K562 (cell line): ENCODE measurements around the gene APP. TPM values are rescaled to one million over a fixed set of nuclear protein-coding genes. Genes with fewer than 3 reads are reported as not detected.

ENCODE experiments used
- ATAC-seq: fragments of 200-7000 bp; cut with Tn5 transposase; 3 replicates; pipeline ENCODE4 v1.9.1; 2020; ENCODE audit warnings: moderate library complexity
- BruUV-seq: library from RNA; stranded (reverse); fragments of 400-500 nt; replicated peaks from 2 replicates; lab custom pipeline; 2021; lab: Mats Ljungman, UMichigan
- CTCF ChIA-PET: fragments of 300-600 bp; formaldehyde crosslinking; extraction: SDS; loops from one replicate; lab custom pipeline; 2021; ENCODE audit warnings: low intra/inter-chr PET ratio; lab: Yijun Ruan, JAX
- POLR2A ChIA-PET: fragments of 300-600, 350-650 bp; sonication (Branson Sonifier 250); formaldehyde crosslinking; extraction: SDS; loops from one replicate; lab custom pipeline; 2021; ENCODE audit warnings: antibody characterized with exemption, inconsistent platforms; lab: Yijun Ruan, JAX
- DNase-seq, 4 experiments: peaks; one replicate each; pipeline versions ENCODE4 v3.0.0 to v3.0.0-alpha.2; 2011 to 2018; ENCODE audit warnings: low spot score in 3 of 4, mixed read lengths in 3 of 4; ENCODE audit errors: extremely low read depth in 1 of 4
- FAIRE-seq: peaks from 2 replicates; lab custom pipeline; 2011; peaks lifted over from hg19 to GRCh38; lab: Jason Lieb, UNC
- H2AFZ ChIP-seq: 2 replicates; pipeline ENCODE4 v1.6.0; 2011; ENCODE audit warnings: low read depth, low read length, control low read depth, inconsistent platforms
- H3K27ac ChIP-seq: fragments of 200-600 bp; 3 replicates; pipeline ENCODE4 v1.8.0; 2011; ENCODE audit warnings: low read depth, mild to moderate bottlenecking, control low read depth, inconsistent platforms, low read length, moderate library complexity, mixed read lengths; ENCODE audit errors: extremely low read depth
- H3K27me3 ChIP-seq, 2 experiments: fragments of 300-600 bp in 1 of 2; 2 replicates in 1 of 2; 3 replicates in 1 of 2; pipeline versions ENCODE4 v1.6.0 to v1.8.0; 2011; ENCODE audit warnings: inconsistent platforms in 2 of 2, low read length in 2 of 2, mild to moderate bottlenecking in 1 of 2, mixed read lengths in 1 of 2, moderate library complexity in 1 of 2; ENCODE audit not compliant: control insufficient read depth in 2 of 2, insufficient read depth in 2 of 2
- H3K36me3 ChIP-seq: fragments of 300-600 bp; 3 replicates; pipeline ENCODE4 v1.8.0; 2011; ENCODE audit warnings: mild to moderate bottlenecking, low read length, inconsistent platforms; ENCODE audit not compliant: control insufficient read depth, insufficient read depth
- H3K4me1 ChIP-seq, 2 experiments: fragments of 200-600 bp in 1 of 2; replicated peaks in 1 of 2; 2 replicates in 1 of 2; 3 replicates in 1 of 2; pipeline versions ENCODE4 v1.5.1 to v1.8.0; 2011; ENCODE audit warnings: inconsistent platforms in 2 of 2, low read length in 2 of 2, mild to moderate bottlenecking in 1 of 2, mixed read lengths in 1 of 2, moderate library complexity in 1 of 2; ENCODE audit not compliant: control insufficient read depth in 2 of 2, insufficient read depth in 2 of 2
- H3K4me2 ChIP-seq: 2 replicates; pipeline ENCODE4 v1.6.1; 2011; ENCODE audit warnings: low read length, control low read depth, inconsistent platforms, mixed read lengths; ENCODE audit not compliant: insufficient read depth
- H3K4me3 ChIP-seq: fragments of 200-600 bp; sonication (generic), shearing (Covaris generic); 2 replicates; pipeline ENCODE4 v1.5.1; 2016; ENCODE audit warnings: control low read depth, inconsistent platforms
- H3K79me2 ChIP-seq: fragments of 200-600 bp; 3 replicates; pipeline ENCODE4 v1.8.0; 2011; ENCODE audit warnings: low read length, inconsistent platforms; ENCODE audit not compliant: control insufficient read depth, insufficient read depth
- H3K9ac ChIP-seq, 2 experiments: 2 replicates each; pipeline versions ENCODE4 v1.6.0 to v1.6.1; 2011; ENCODE audit warnings: low read depth in 2 of 2, low read length in 2 of 2, control low read depth in 1 of 2, inconsistent platforms in 1 of 2, mild to moderate bottlenecking in 1 of 2, mixed read lengths in 1 of 2; ENCODE audit not compliant: insufficient read depth in 1 of 2
- H3K9me1 ChIP-seq: one replicate; pipeline ENCODE4 v1.6.0; 2011; ENCODE audit warnings: inconsistent platforms, mild to moderate bottlenecking, low read length, moderate library complexity; ENCODE audit not compliant: control insufficient read depth, insufficient read depth
- H3K9me3 ChIP-seq: replicated peaks from 2 replicates; pipeline ENCODE4 v1.5.1; 2011; ENCODE audit warnings: low read depth, low read length, inconsistent platforms; ENCODE audit not compliant: control insufficient read depth, insufficient read depth
- H4K20me1 ChIP-seq: replicated peaks from 2 replicates; pipeline ENCODE4 v1.6.1; 2011; ENCODE audit warnings: low read length, inconsistent platforms, mixed read lengths; ENCODE audit not compliant: control insufficient read depth, insufficient read depth
- WGBS: fragments of 100-300 bp; shearing (Covaris generic); methylation state at CpG from one replicate; pipeline ENCODE4 v1.1.6; 2016; ENCODE audit warnings: low coverage, mixed read lengths; ENCODE audit not compliant: insufficient coverage; ENCODE audit errors: missing lambda C conversion rate; 5-methylcytosine and 5-hydroxymethylcytosine counted together
- in situ Hi-C: fragments of 300-500 bp; cut with MboI; formaldehyde crosslinking; loops from 4 replicates; pipeline ENCODE4 v1.15.0; 2018; ENCODE audit warnings: inconsistent platforms, mixed read lengths
- intact Hi-C: fragments of 100-400 bp; cut with micrococcal nuclease; formaldehyde crosslinking; loops from 2 replicates; pipeline ENCODE4 v1.14.2; 2022
- polyA plus RNA-seq, 8 experiments: library from polyadenylated mRNA; depleted of rRNA in 4 of 8; stranded (reverse) in 5 of 8; unstranded in 3 of 8; fragments of >200 nt; fragmentation: Nextera tagmentation in 2 of 8; fragmentation: Illumina TruSeq in 1 of 8; extraction: Ambion mirVana in 2 of 8; extraction: Trizol in 1 of 8; gene quantifications; 2 replicates each; pipeline versions ENCODE4 v1.2.1 to v1.2.3, GENCODE V29; 2011 to 2014; ENCODE audit warnings: inconsistent platforms in 1 of 8, missing spikeins in 1 of 8
- total RNA-seq, 7 experiments: library from RNA; depleted of rRNA in 6 of 7; stranded (reverse); fragments of >200 nt in 6 of 7; fragmentation: Illumina TruSeq in 2 of 7; extraction: Trizol in 2 of 7; gene quantifications; 2 replicates each; pipeline versions ENCODE4 v1.2.1 to v1.2.3, GENCODE V29; 2011 to 2021; ENCODE audit warnings: low replicate concordance in 1 of 7
- TF ChIP-seq, protein P1 (sequence below): sonication (generic); formaldehyde crosslinking; IDR thresholded peaks from 2 replicates; pipeline ENCODE4 v1.8.0; 2022; ENCODE audit warnings: missing genetic modification reagents, mild to moderate bottlenecking, borderline replicate concordance
- TF ChIP-seq, protein P2 (sequence below): fragments of 200-800 bp; sonication (Bioruptor generic); IDR thresholded peaks from 2 replicates; pipeline ENCODE4 v1.6.1; 2016; ENCODE audit warnings: missing genetic modification characterization, missing compliant biosample characterization

The APP gene
- total and polyA plus RNA-seq, 9 of the 15 experiments (the other 6 are each of a cell fraction or from before 2014, with no cell fraction given): 0.01 to 1.5 (median 0.16) TPM; not detected in 5

- CTCF ChIA-PET: no interaction called here
- no peaks in the 10 kb centered on the region for H4K20me1 ChIP-seq
- no peaks in the 10 kb centered on the region for H3K9me3 ChIP-seq
- H2AFZ ChIP-seq: no peak overlapping the region
- no peak overlapping the region for H3K27ac ChIP-seq
- H3K79me2 ChIP-seq: no peaks in the 10 kb centered on the region
- no peak overlapping the region for H3K9ac ChIP-seq
- 0% methylated on average over 3 of the region's 3 CpGs for WGBS
- H3K4me1 ChIP-seq: no peaks in the 10 kb centered on the region
- no peaks in the 10 kb centered on the region for H3K27me3 ChIP-seq
- FAIRE-seq (no peak), DNase-seq (no peak), ATAC-seq (no peak)
- TF ChIP-seq, protein P1, sequence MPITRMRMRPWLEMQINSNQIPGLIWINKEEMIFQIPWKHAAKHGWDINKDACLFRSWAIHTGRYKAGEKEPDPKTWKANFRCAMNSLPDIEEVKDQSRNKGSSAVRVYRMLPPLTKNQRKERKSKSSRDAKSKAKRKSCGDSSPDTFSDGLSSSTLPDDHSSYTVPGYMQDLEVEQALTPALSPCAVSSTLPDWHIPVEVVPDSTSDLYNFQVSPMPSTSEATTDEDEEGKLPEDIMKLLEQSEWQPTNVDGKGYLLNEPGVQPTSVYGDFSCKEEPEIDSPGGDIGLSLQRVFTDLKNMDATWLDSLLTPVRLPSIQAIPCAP (CRISPR knock-in tag): no peak
- TF ChIP-seq, protein P2, sequence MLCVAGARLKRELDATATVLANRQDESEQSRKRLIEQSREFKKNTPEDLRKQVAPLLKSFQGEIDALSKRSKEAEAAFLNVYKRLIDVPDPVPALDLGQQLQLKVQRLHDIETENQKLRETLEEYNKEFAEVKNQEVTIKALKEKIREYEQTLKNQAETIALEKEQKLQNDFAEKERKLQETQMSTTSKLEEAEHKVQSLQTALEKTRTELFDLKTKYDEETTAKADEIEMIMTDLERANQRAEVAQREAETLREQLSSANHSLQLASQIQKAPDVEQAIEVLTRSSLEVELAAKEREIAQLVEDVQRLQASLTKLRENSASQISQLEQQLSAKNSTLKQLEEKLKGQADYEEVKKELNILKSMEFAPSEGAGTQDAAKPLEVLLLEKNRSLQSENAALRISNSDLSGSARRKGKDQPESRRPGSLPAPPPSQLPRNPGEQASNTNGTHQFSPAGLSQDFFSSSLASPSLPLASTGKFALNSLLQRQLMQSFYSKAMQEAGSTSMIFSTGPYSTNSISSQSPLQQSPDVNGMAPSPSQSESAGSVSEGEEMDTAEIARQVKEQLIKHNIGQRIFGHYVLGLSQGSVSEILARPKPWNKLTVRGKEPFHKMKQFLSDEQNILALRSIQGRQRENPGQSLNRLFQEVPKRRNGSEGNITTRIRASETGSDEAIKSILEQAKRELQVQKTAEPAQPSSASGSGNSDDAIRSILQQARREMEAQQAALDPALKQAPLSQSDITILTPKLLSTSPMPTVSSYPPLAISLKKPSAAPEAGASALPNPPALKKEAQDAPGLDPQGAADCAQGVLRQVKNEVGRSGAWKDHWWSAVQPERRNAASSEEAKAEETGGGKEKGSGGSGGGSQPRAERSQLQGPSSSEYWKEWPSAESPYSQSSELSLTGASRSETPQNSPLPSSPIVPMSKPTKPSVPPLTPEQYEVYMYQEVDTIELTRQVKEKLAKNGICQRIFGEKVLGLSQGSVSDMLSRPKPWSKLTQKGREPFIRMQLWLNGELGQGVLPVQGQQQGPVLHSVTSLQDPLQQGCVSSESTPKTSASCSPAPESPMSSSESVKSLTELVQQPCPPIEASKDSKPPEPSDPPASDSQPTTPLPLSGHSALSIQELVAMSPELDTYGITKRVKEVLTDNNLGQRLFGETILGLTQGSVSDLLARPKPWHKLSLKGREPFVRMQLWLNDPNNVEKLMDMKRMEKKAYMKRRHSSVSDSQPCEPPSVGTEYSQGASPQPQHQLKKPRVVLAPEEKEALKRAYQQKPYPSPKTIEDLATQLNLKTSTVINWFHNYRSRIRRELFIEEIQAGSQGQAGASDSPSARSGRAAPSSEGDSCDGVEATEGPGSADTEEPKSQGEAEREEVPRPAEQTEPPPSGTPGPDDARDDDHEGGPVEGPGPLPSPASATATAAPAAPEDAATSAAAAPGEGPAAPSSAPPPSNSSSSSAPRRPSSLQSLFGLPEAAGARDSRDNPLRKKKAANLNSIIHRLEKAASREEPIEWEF (CRISPR knock-in tag): no peak
- intact Hi-C loops: no loop called here
- H3K4me2 ChIP-seq: no peak overlapping the region
- no peak overlapping the region for H3K4me3 ChIP-seq
- in situ Hi-C loops: no loop called here
- no peaks in the 10 kb centered on the region for H3K9me1 ChIP-seq
- no peaks in the 10 kb centered on the region for H3K36me3 ChIP-seq
- no TSS peak for BruUV-seq
- POLR2A ChIA-PET: no interaction called here
These were observed 217.4 kb downstream of the APP start for GRCh38 chr21:25953196-25953595.
